Measurements from ENCODE around the gene MTARC1. TPM values are rescaled to one million over a fixed set of nuclear protein-coding genes. Genes with fewer than 3 reads are reported as not detected.

MTARC1 gene
- polyA plus RNA-seq, 1 donor: 35.7 TPM

DNA sequence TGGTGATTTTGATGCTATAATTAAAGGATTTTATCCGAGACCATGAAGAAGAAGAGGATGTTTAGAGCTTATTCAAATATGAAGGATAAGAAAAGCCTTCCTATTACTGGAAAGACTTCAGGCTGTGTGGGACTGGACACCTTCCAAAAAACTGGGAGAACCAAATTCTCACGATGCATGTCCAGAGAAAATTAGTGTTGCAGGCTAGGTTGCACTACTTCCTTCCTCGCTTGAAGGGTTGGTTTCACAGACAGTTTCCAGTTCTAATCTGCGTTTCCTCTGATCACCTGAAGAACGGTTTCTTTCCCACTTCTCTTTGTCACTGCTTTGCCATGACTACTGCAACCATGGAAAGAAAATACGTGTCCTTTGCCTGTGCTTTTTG lies 36.6 kb upstream of the MTARC1 start:
- H3K27ac ChIP-seq (ENCODE audit: low read length): peak overlapping the region; percentile 56
- H3K9me3 ChIP-seq (ENCODE audit: control insufficient read depth, low read depth, low read length): no peaks in the 10 kb centered on the region
- no peaks in the 10 kb centered on the region for H3K27me3 ChIP-seq (ENCODE audit: control insufficient read depth, insufficient read depth, low read length)
- peak in 1 of 2 donors; percentile 16 for DNase-seq
- WGBS (ENCODE audit: insufficient coverage, low lambda C conversion rate): 73% methylated on average over 2 of the region's 6 CpGs
- peak overlapping the region; percentile 67 for H3K4me3 ChIP-seq (ENCODE audit: low read length)
- peaks cover 10% of the 10 kb centered on the region for H3K36me3 ChIP-seq (ENCODE audit: control insufficient read depth, insufficient read depth, low read length)
- peaks cover 28% of the 10 kb centered on the region for H3K4me1 ChIP-seq (ENCODE audit: control insufficient read depth, insufficient read depth, low read length)

DNA sequence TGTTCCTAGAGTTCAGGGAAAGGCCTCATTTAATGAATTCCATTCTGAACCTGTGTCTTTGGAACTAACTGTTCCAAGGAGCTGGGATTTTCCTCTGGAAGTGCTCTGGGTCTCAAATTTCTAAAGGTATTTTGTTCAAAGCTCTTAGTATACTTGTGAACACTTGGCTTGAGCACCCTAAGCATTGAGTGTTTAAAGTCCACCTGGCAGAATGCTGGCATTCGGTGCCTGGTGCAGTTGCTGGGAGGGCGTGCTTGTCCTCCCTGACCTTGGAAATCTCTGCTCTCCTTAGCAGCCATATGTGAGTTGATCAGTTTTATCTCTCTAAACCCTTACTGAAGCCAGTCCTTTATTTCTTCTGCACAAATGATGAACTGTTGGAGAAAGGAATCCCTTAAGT lies 35.6 kb upstream of the MTARC1 start:
- DNase-seq: peak in 1 of 2 donors; percentile 62
- H3K9me3 ChIP-seq (ENCODE audit: control insufficient read depth, low read depth, low read length): no peaks in the 10 kb centered on the region
- peaks cover 20% of the 10 kb centered on the region for H3K36me3 ChIP-seq (ENCODE audit: control insufficient read depth, insufficient read depth, low read length)
- H3K4me1 ChIP-seq (ENCODE audit: control insufficient read depth, insufficient read depth, low read length): peaks cover 28% of the 10 kb centered on the region
- WGBS (ENCODE audit: insufficient coverage, low lambda C conversion rate): no CpG with 5 or more reads among the region's 2 CpGs
- H3K27ac ChIP-seq (ENCODE audit: low read length): peak overlapping the region; percentile 56
- no peaks in the 10 kb centered on the region for H3K27me3 ChIP-seq (ENCODE audit: control insufficient read depth, insufficient read depth, low read length)
- peak overlapping the region; percentile 67 for H3K4me3 ChIP-seq (ENCODE audit: low read length)

DNA sequence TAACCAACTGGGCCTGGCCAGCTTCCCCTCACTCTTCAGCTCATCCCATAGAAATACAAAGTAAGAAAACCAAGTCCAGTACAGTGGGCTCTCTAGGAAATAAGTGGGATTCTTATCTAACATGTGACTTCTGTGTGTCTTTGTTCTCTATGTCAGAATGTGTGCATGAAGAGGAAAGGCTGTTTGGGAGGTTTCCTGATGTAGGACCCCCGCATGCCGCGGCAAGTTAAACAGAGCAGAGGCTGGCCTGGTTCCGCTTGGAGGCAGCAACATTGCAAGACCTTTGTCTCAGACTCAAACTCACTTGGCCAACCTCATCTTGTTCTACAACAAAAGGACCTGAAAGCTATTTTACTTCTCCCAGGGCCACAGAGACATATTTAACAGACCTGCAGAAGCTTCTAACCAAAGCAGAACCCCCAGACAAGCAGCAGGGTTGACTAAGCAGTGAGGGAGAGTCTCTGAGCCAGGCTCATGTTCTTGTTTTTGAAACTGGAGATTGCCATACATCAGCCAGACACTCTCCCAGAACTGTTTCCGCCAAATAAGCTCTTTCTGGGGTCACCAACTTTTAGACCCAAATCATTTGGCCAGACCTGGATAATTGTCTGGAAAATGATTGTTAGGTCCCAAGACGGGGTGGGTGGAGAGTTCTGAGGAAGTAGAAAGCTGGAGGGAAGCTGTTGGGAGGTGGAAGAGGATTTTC lies 32.3 kb upstream of the MTARC1 start:
- Histone ChIP-seq H3K27ac (ENCODE audit: low read length) (no peak overlapping the region), H3K9me3 (ENCODE audit: control insufficient read depth, low read depth, low read length) (no peaks in the 10 kb centered on the region), H3K27me3 (ENCODE audit: control insufficient read depth, insufficient read depth, low read length) (no peaks in the 10 kb centered on the region), H3K4me3 (ENCODE audit: low read length) (no peak overlapping the region), H3K4me1 (ENCODE audit: control insufficient read depth, insufficient read depth, low read length) (peaks cover 33% of the 10 kb centered on the region), H3K36me3 (ENCODE audit: control insufficient read depth, insufficient read depth, low read length) (peaks cover 34% of the 10 kb centered on the region)
- WGBS (ENCODE audit: insufficient coverage, low lambda C conversion rate): no CpG with 5 or more reads among the region's 6 CpGs
- no peak for DNase-seq

DNA sequence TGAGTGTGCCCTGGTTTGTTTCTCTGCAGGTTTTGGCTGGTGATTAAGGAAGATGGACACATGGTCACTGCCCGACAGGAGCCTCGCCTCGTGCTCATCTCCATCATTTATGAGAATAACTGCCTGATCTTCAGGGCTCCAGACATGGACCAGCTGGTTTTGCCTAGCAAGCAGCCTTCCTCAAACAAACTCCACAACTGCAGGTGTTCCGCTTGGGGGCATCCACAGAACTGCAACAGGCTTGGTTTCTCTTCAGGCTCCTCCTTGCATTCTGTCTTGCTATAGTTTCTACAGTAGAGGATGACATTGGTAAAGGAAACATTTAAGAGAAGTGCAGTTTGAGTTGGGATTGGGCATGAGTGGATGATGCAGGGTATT lies 31.8 kb upstream of the MTARC1 start:
- Histone ChIP-seq H3K36me3 (ENCODE audit: control insufficient read depth, insufficient read depth, low read length) (peaks cover 34% of the 10 kb centered on the region), H3K27ac (ENCODE audit: low read length) (no peak overlapping the region), H3K4me1 (ENCODE audit: control insufficient read depth, insufficient read depth, low read length) (peaks cover 34% of the 10 kb centered on the region), H3K9me3 (ENCODE audit: control insufficient read depth, low read depth, low read length) (no peaks in the 10 kb centered on the region), H3K27me3 (ENCODE audit: control insufficient read depth, insufficient read depth, low read length) (no peaks in the 10 kb centered on the region), H3K4me3 (ENCODE audit: low read length) (no peak overlapping the region)
- no peak for DNase-seq
- no CpG with 5 or more reads among the region's 4 CpGs for WGBS (ENCODE audit: insufficient coverage, low lambda C conversion rate)

DNA sequence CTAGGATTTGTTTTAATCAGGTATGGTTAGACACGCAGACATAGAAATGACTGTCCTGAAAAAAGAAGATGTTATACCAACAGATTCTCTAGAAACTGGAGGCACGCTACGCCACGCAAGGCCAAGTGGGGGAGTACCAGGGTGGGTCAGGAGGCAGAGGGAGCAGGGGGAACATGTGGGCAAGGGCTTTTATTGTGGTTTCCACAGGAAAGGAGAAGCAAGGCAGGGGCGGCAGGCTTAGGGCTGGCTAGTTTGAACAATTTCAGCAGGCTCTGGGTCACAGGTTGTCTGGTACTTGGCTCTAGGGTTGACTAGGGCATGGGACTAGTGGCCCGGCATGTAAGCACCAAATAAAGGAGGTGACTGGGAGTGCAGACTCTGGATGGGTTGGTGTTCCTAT lies 31.4 kb upstream of the MTARC1 start:
- Histone ChIP-seq H3K4me1 (ENCODE audit: control insufficient read depth, insufficient read depth, low read length) (peaks cover 34% of the 10 kb centered on the region), H3K9me3 (ENCODE audit: control insufficient read depth, low read depth, low read length) (no peaks in the 10 kb centered on the region), H3K27me3 (ENCODE audit: control insufficient read depth, insufficient read depth, low read length) (no peaks in the 10 kb centered on the region), H3K4me3 (ENCODE audit: low read length) (no peak overlapping the region), H3K27ac (ENCODE audit: low read length) (no peak overlapping the region), H3K36me3 (ENCODE audit: control insufficient read depth, insufficient read depth, low read length) (peaks cover 34% of the 10 kb centered on the region)
- DNase-seq: no peak
- WGBS (ENCODE audit: insufficient coverage, low lambda C conversion rate): no CpG with 5 or more reads among the region's 6 CpGs

DNA sequence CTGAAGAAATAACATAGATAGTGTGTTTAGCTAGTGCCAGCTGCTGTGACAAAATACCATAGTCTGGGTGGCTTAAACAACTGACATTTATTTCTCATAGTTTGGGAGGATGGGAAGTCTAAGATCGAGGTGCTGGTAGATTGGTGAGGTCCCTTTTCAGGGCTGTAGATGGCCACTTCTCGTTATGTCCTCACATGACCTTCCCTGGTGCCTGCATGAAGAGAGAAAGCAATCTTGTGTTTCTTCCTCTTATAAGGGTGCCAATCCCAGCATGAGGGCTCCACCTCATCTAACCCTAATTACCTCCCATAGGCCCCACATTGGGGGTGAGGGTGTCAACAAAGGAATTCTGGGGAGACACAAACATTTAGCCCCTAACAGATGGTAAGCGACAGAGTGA lies 29.3 kb upstream of the MTARC1 start:
- Histone ChIP-seq H3K4me3 (ENCODE audit: low read length) (no peak overlapping the region), H3K4me1 (ENCODE audit: control insufficient read depth, insufficient read depth, low read length) (peaks cover 29% of the 10 kb centered on the region), H3K9me3 (ENCODE audit: control insufficient read depth, low read depth, low read length) (no peaks in the 10 kb centered on the region), H3K27ac (ENCODE audit: low read length) (no peak overlapping the region), H3K36me3 (ENCODE audit: control insufficient read depth, insufficient read depth, low read length) (peaks cover 37% of the 10 kb centered on the region), H3K27me3 (ENCODE audit: control insufficient read depth, insufficient read depth, low read length) (no peaks in the 10 kb centered on the region)
- 86% methylated on average over 1 of the region's 3 CpGs for WGBS (ENCODE audit: insufficient coverage, low lambda C conversion rate)
- DNase-seq: no peak

DNA sequence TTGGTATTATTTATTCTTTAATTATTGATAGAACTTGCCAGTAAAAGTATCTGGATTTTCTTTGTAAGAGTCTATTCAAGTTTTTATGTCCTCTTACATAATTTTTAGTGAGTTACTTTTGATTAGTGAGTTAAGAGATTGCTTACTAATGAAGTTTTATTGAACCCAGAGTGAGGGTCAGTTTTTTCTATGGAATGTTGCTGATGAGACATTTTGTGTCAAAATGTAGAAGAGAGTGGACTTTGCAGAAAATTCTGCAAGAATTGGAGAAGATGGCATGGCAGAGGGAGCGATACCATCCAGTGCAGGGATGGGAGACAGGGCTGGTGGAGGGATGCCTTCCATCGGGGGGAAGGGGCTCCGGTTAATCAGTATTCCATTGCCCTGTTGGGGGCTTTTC lies 27.6 kb upstream of the MTARC1 start:
- peak overlapping the region; percentile 51 for H3K27ac ChIP-seq (ENCODE audit: low read length)
- H3K27me3 ChIP-seq (ENCODE audit: control insufficient read depth, insufficient read depth, low read length): no peaks in the 10 kb centered on the region
- H3K4me3 ChIP-seq (ENCODE audit: low read length): no peak overlapping the region
- peaks cover 51% of the 10 kb centered on the region for H3K36me3 ChIP-seq (ENCODE audit: control insufficient read depth, insufficient read depth, low read length)
- H3K4me1 ChIP-seq (ENCODE audit: control insufficient read depth, insufficient read depth, low read length): peaks cover 42% of the 10 kb centered on the region
- no CpG with 5 or more reads among the region's 3 CpGs for WGBS (ENCODE audit: insufficient coverage, low lambda C conversion rate)
- H3K9me3 ChIP-seq (ENCODE audit: control insufficient read depth, low read depth, low read length): no peaks in the 10 kb centered on the region
- no peak for DNase-seq

DNA sequence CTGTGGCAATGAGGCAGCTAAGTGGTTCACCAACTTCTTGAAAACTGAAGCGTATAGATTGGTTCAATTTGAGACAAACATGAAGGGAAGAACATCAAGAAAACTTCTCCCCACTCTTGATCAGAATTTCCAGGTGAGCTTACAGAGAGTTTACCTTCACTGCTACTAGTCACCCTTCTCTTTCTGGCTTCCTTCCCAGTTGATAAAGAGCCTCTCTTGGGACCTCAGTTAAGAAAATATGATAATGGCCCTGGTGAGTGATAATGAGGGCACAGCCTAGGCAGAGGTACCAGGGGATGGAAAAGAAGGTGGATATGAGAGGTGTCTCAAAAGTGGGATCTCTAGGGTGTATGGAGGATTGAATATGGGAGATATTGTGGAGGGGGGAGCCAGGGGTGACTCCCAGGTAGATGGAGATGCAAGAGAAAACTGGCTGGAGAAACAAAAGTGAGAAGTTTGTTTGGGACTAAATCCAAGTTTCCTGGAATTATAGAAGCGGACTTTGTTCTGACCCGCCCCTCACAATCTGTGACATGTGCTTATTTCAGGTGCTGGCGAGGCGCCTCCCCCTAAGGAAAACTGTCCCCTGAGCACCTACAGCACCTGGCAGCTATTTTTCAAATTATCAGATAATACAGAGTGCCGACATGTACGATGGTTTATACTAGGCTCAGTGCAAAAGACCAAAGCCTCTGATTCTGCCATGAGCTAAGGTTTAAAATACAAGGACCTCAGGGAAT lies 24.9 kb upstream of the MTARC1 start:
- no peaks in the 10 kb centered on the region for H3K27me3 ChIP-seq (ENCODE audit: control insufficient read depth, insufficient read depth, low read length)
- H3K36me3 ChIP-seq (ENCODE audit: control insufficient read depth, insufficient read depth, low read length): peaks cover 33% of the 10 kb centered on the region
- WGBS (ENCODE audit: insufficient coverage, low lambda C conversion rate): no CpG with 5 or more reads among the region's 7 CpGs
- peak; percentile 81 to 95 for DNase-seq
- H3K4me3 ChIP-seq (ENCODE audit: low read length): no peak overlapping the region
- H3K9me3 ChIP-seq (ENCODE audit: control insufficient read depth, low read depth, low read length): no peaks in the 10 kb centered on the region
- H3K4me1 ChIP-seq (ENCODE audit: control insufficient read depth, insufficient read depth, low read length): peaks cover 46% of the 10 kb centered on the region
- H3K27ac ChIP-seq (ENCODE audit: low read length): peak overlapping the region; percentile 83

DNA sequence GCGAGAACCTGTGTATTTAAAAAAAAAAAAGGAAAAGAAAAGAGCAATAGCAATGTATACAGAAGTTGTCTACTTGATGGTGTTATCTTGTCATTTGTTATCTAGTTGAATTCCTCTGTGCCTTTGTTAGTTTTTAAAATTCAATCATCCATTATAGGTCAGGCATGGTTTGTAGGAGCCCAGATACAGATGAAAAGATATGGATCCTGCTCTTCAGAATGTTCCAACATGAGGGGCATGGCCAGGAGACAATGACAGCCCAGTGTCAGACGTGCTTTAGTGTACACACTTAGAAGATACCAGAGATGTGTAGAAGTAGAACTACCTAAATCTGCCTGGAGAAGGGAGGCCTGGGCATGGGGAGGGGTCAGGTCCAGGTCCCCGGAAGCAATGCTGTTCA lies 22.0 kb upstream of the MTARC1 start:
- Histone ChIP-seq H3K4me1 (ENCODE audit: control insufficient read depth, insufficient read depth, low read length) (peaks cover 62% of the 10 kb centered on the region), H3K36me3 (ENCODE audit: control insufficient read depth, insufficient read depth, low read length) (peaks cover 33% of the 10 kb centered on the region), H3K27ac (ENCODE audit: low read length) (no peak overlapping the region), H3K4me3 (ENCODE audit: low read length) (no peak overlapping the region), H3K27me3 (ENCODE audit: control insufficient read depth, insufficient read depth, low read length) (no peaks in the 10 kb centered on the region), H3K9me3 (ENCODE audit: control insufficient read depth, low read depth, low read length) (no peaks in the 10 kb centered on the region)
- no peak for DNase-seq
- no CpG with 5 or more reads among the region's 3 CpGs for WGBS (ENCODE audit: insufficient coverage, low lambda C conversion rate)

DNA sequence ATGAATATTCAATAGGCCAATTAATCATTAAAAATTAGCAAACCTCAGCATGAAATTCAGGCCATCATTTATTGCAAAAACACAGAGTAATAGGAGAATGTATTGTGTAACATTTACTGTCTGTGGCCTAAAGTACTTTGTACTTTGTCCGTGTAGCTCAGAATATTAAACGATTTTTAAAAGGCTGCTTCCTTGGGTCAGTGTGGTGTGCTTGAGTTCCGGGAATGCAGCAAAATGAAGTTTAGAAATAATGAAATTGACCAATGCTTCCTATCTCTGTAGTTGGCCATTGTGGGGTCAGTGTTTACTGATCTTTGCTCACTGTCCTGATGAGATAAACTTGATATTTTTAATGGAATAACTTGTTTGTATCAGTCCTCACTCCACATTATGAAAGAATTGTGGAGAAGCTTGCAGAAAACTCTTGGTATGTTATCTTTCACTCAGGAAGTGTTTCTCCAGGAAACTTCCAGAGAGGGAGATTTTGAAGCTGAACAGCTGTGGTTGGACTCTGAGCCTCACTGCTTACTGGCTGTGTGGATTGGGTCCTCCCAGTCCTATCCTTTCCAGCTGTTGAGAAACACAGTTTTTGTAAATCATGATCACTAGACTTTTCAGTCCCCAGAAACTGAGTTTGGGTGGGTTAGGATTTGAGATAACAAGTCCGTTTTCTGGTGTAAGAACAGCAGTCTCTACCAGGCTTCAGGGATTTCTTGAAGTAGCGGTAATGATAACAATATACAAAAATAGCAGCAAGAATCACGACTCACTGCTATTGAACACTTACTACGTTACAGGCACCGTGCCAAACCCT lies 19.2 kb upstream of the MTARC1 start:
- Histone ChIP-seq H3K9me3 (ENCODE audit: control insufficient read depth, low read depth, low read length) (no peaks in the 10 kb centered on the region), H3K4me3 (ENCODE audit: low read length) (no peak overlapping the region), H3K36me3 (ENCODE audit: control insufficient read depth, insufficient read depth, low read length) (peaks cover 45% of the 10 kb centered on the region), H3K27ac (ENCODE audit: low read length) (peak overlapping the region; percentile 90), H3K4me1 (ENCODE audit: control insufficient read depth, insufficient read depth, low read length) (peaks cover 41% of the 10 kb centered on the region), H3K27me3 (ENCODE audit: control insufficient read depth, insufficient read depth, low read length) (no peaks in the 10 kb centered on the region)
- 25% methylated on average over 7 of the region's 8 CpGs for WGBS (ENCODE audit: insufficient coverage, low lambda C conversion rate)
- DNase-seq: peak; percentile 67 to 85
